AG10803 (cell line): ENCODE results near the gene NOS1.
A peak's percentile ranks its signal among the peaks of the same experiment; 100 is the strongest.
"Not testable (repeated sequence)": the region's sequence is repeated elsewhere in the genome, so short reads cannot be mapped to it uniquely, and the experiment has no call there.

Source experiments
- DNase-seq: peaks from one replicate; pipeline ENCODE4 v3.0.0; 2010; ENCODE audit warnings: low read depth
- H3K4me3 ChIP-seq: 2 replicates; pipeline ENCODE4 v1.5.1; 2011; ENCODE audit warnings: mild to moderate bottlenecking, low read length, control low read depth
- TF ChIP-seq, protein P1 (sequence below): conservative IDR thresholded peaks from 2 replicates; pipeline ENCODE4 v1.5.1; 2011; ENCODE audit warnings: mild to moderate bottlenecking, low read length, control low read depth, inconsistent platforms

The NOS1 gene

DNA sequence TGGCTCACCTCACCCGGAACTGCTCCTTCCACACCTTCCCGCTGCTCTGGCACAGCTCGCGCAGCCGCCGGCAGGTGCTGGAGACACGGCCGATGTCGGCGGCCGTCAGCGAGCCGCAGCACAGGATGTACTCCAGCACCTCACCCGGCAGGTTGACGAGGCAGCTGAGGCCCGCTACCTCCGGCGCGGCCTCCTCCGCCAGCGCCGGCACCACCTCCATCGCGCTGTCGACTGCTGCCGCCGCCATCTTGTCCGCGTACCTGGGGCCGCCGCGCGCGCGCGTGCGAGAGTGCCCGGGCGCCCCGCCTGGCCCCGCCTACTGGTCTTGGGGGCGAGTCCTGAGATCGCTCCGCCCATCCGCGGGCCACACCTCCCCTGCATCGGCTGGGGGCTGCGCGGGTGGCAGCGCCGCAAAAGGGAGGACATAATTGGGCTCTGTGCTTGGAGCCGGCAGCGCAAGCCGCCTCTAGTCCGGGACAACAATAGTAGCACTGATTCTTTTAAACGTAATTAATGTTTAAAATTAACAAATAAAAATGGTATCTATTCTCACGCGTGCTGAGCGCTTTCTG, 171.1 kb downstream of the NOS1 start, which contains the start of gene FBXO21:
Gene FBXO21 (minus strand): TSS at position 261 of the 572 bp plus-strand sequence. CDS start 14 bp downstream, at position 247.
- TF ChIP-seq, protein P1, sequence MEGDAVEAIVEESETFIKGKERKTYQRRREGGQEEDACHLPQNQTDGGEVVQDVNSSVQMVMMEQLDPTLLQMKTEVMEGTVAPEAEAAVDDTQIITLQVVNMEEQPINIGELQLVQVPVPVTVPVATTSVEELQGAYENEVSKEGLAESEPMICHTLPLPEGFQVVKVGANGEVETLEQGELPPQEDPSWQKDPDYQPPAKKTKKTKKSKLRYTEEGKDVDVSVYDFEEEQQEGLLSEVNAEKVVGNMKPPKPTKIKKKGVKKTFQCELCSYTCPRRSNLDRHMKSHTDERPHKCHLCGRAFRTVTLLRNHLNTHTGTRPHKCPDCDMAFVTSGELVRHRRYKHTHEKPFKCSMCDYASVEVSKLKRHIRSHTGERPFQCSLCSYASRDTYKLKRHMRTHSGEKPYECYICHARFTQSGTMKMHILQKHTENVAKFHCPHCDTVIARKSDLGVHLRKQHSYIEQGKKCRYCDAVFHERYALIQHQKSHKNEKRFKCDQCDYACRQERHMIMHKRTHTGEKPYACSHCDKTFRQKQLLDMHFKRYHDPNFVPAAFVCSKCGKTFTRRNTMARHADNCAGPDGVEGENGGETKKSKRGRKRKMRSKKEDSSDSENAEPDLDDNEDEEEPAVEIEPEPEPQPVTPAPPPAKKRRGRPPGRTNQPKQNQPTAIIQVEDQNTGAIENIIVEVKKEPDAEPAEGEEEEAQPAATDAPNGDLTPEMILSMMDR, result no peak
- H3K4me3 ChIP-seq, result peak within 1 kb of the TSS; percentile 89
- DNase-seq, result peak; percentile 80

DNA sequence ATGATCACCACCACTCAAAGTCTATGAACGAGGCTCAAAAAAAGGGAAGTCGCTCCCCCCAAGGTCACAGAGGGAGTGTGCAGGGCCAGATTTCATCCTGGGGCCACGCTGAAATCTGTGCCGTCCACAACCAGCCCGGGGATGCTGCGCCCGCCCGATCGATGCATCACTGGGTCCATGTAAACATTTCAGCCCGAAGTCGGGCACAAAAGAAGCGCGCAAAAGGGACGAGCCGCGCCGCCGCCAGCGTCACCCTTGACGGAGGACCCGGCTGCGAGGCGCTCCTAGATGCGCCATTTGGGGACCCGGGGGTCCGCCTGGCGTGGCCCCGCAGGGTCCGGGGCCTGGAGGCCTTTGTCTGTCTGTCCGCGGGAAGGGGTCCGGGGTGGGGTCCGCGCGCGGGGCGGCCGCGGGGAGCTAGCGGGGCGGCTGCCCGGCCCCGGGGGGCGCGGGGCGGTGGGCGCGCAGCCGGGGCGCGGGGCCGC, 171.7 kb downstream of the NOS1 start:
- TF ChIP-seq, protein P1, result no peak
- DNase-seq, result peak; percentile 32
- H3K4me3 ChIP-seq, result peak overlapping the region; percentile 89

DNA sequence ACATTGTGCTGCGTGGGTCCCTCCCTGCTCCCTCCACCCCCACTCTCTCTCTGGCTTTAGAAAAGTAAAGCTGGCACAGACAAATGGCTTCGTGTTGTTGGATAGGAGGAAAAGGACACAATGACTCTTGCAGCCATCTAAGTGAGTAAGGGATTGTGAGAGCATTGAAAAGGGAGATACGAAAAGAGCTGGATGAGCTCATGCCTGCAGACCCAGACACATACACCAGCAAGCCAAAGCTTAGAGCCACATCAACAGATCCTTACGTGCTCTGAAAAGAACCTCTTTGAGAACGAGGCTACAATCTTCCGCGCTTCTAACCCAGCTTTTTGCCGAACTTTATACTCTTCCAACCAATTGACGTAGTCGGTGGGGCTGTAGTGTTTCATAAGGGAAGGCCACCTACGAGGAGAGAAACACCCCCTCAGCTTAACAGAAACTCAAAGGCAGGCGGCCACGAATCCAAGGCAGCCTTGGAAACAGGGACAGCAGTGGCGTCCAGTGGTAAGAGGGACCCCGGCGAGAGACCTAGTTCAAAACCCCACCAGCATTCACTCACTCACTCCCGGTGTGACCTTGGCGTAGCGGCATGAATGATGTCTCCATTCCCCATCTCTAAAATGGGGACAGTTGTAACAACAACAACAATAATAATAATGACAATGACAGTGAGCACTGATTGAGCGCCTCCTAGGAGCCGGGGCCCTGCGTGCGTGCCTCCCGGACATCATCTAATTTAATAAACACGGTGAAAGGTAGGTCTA, 172.3 kb downstream of the NOS1 start:
- peak overlapping the region; percentile 89 for H3K4me3 ChIP-seq
- TF ChIP-seq, protein P1, result no peak
- peak; percentile 49 for DNase-seq

DNA sequence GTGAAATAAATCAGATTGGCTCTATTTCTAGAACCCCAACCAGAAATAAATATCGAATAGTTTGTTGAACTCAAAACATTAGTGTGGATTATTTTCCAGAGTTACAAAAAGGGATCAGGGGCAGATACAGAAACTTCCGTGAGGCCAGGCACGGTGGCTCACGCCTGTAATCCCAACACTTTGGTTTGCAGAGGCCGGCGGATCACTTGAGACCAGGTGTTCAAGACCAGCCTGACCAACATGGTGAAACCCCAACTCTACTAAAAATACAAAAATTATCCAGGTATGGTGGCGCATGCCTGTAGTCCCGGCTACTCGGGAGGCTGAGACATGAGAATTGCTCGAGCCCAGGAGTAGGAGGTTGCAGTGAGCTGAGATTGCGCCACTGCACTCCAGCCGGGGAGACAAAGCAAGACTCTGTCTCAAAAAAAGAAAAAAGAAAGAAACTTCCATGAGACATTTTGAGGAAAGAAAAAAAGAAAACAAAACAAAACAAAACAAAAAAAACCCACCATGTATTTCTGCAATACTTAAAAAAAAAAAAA, 173.2 kb downstream of the NOS1 start:
- TF ChIP-seq, protein P1, result no peak
- DNase-seq, result no peak
- no peak overlapping the region for H3K4me3 ChIP-seq

DNA sequence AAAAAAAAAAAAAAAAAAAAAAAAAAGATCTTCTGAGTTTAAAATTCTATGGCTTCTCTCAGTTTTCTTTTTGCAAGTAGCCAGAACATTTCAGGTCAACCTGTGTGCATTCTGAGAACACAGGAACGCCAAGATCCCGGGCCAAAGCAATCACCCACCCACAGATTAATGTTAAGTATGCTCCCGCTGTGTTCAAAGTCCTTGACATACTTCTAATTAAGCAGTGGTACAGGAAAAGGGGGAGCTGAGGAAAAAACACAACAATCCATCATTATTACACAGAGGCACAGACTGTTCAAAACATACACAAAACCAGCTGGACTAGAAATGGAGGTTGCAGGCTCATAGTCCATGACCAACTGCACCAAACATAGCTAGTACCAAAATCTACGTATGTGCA, 174.0 kb downstream of the NOS1 start:
- TF ChIP-seq, protein P1, result no peak
- H3K4me3 ChIP-seq, result no peak overlapping the region
- no peak for DNase-seq

DNA sequence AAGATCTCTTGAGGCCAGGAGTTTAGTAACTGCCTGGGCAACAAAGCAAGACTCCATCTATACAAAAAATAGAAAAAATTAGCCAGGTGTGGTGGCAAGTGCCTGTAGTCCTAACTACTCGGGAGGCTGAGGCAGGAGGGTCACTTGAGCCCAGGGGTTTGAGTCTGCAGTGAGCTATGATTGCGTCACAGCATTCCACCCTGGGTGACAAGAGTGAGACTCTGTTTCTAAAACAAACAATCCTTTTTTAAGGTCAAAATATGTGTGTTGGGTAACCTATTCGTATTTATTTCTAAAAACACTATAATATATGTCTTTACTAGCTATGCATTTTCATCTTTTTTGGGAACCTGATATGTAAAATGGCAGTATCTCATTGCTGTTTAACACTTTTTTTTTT, 178.6 kb downstream of the NOS1 start:
- H3K4me3 ChIP-seq, result no peak overlapping the region
- TF ChIP-seq, protein P1, result no peak
- DNase-seq, result no peak

DNA sequence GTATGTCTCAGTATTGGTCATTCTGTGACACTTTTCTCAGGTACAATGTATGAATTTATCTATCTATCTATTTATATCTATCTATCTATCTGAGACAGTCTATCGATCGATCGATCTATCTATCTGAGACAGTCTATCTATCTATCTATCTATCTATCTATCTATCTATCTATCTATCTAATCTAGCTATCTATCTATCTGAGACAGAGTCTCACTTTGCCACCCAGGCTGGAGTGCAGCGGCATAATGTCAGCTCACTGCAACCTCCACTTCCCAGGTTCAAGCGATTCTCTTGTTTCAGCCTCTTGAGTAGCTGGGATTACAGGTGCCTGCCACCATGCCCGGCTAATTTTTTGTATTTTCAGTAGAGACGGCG, 180.0 kb downstream of the NOS1 start:
- not testable (repeated sequence) for H3K4me3 ChIP-seq

More for the DNA sequence above, 180.0 kb downstream of the NOS1 start:
- not testable (repeated sequence) for DNase-seq
